Measurements from ENCODE around the gene GRID1.

Gene GRID1

DNA sequence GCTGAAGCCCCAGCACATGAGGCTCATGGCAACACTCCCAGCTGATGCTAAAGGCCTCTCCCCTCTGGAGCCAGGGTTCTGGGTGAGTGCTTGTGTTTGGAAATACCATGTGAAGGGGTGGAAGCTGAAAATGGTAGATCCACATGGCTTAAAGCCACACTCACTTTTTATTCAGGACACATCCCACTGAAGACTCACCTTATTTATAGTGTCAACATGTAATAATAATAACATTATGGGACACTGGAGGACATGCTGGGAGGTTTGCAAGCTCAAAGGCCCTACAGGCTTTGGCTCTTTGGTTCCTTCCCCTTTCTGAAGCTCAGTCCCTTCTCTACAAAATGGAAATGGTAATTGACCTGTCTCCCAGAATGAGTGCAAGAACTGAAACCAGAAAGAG lies 318.0 kb downstream of the GRID1 start:
- TF ChIP-seq, protein P1, sequence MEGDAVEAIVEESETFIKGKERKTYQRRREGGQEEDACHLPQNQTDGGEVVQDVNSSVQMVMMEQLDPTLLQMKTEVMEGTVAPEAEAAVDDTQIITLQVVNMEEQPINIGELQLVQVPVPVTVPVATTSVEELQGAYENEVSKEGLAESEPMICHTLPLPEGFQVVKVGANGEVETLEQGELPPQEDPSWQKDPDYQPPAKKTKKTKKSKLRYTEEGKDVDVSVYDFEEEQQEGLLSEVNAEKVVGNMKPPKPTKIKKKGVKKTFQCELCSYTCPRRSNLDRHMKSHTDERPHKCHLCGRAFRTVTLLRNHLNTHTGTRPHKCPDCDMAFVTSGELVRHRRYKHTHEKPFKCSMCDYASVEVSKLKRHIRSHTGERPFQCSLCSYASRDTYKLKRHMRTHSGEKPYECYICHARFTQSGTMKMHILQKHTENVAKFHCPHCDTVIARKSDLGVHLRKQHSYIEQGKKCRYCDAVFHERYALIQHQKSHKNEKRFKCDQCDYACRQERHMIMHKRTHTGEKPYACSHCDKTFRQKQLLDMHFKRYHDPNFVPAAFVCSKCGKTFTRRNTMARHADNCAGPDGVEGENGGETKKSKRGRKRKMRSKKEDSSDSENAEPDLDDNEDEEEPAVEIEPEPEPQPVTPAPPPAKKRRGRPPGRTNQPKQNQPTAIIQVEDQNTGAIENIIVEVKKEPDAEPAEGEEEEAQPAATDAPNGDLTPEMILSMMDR (IDR thresholded peaks at IDR 0.05; ENCODE audit: control insufficient read depth, extremely low read depth, insufficient read depth): no peak
- no peak overlapping the region for H3K4me3 ChIP-seq (ENCODE audit: low read depth, low read length)
- no peak for DNase-seq (ENCODE audit: low read depth)

DNA sequence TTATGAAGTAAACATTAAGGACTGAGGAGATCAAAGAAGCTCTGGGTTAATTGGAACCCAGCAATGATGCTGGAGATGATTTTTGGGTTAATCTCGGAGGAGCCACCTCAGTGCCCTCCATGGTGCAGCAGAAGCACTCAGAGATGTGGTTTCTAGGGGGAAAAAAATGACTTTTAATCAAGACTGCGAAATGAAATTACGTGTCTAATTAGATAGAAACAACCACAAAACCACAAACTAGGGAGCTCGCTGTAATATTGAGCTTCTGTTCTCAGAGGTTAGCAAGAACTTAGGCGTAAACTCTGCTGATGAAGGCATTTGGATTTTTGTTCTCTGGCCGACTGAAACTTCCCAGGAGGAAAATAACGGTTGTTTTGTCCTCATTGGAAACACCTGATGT lies 319.0 kb downstream of the GRID1 start:
- H3K4me3 ChIP-seq (ENCODE audit: low read depth, low read length): no peak overlapping the region
- DNase-seq (ENCODE audit: low read depth): no peak
- TF ChIP-seq, protein P1 (IDR thresholded peaks at IDR 0.05; ENCODE audit: control insufficient read depth, extremely low read depth, insufficient read depth): no peak

DNA sequence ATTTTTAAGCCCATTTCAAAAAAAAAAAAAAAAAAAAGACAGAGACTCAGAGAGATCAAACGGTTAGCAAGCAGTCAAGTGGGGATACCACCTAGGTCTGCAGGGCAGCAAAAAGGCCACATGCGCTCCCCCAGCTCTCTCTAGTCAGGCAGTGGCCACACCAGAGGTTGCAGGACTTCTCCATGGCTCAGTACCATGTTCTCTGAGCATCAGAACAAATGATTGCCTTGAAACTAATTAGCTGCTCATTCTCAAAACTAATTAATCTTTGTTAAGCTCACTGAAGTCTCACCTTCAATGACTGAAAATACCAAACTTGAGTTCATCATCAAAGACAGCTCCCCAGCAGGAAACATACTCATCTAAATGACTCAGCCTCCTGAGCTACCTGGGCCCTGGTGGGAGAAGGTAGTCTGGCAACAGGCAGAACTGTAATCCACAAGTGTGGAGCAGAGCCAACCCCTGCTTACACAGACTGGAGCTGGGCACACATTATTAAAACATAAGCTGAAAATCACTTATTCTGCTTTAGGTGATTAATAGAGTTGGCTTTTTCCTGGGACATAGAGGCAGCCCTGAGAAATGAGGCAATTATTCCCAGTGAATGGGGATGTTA lies 319.6 kb downstream of the GRID1 start:
- DNase-seq (ENCODE audit: low read depth): no peak
- TF ChIP-seq, protein P1 (IDR thresholded peaks at IDR 0.05; ENCODE audit: control insufficient read depth, extremely low read depth, insufficient read depth): no peak
- no peak overlapping the region for H3K4me3 ChIP-seq (ENCODE audit: low read depth, low read length)

DNA sequence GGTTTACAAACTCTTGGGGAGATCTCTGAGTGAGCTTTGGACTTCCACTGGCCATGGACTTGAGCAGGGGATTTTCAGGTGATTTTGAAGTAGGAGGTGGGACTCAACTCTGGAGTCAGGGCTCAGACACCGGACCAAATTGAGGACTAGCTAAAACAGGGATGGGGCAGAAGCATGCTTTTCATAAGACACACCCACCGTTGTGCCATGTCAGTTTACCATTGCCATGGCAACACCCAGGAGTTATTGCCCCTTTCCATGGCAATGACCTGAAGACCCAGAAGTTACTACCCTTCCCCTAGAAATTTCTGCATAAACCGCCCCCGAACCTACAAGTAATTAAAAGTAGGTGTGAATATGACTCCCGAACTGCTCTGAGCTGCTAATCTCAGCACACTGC lies 320.7 kb downstream of the GRID1 start:
- TF ChIP-seq, protein P1 (IDR thresholded peaks at IDR 0.05; ENCODE audit: control insufficient read depth, extremely low read depth, insufficient read depth): no peak
- DNase-seq (ENCODE audit: low read depth): no peak

DNA sequence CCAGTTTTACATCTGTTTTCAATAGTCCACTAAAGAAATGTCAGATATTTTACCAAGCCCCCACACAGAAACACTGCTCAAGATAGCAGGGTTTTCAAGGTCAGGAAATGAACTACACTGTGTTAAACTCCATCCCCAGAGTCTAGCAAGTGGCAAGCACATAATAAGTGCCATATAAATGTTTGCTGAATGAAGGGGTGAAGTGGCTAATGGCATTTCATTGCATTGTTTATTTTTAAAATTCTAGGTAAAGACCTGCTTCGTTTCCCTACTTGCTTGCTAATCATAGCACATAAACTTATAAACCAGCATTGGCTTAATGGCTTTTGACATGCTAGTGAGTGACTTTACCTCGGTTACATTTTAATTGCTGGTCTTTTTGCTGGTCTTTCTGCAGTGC lies 322.6 kb downstream of the GRID1 start:
- DNase-seq (ENCODE audit: low read depth): no peak
- TF ChIP-seq, protein P1 (IDR thresholded peaks at IDR 0.05; ENCODE audit: control insufficient read depth, extremely low read depth, insufficient read depth): no peak
- H3K4me3 ChIP-seq (ENCODE audit: low read depth, low read length): no peak overlapping the region

More for the DNA sequence above, 320.7 kb downstream of the GRID1 start:
- H3K4me3 ChIP-seq (ENCODE audit: low read depth, low read length): no peak overlapping the region

DNA sequence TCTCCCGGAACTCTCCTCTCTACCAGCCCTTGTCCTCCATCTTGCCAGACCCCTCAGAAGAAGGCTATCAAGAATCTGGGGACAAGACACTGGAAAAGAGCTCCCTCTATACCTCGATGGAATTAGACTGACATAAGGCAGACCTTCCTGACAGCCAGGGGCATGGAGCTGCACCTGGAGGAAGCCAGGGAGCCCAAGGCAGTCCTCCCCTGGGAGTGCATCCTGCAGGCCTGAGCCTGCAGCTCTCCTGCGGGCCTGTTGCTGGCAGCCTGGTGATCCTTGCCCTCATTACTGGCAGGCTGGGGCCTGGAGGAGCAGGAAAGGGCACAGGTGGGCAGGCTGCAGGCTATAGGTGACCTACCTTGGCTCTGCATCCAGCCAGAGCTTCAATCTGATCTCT lies 323.4 kb downstream of the GRID1 start:
- TF ChIP-seq, protein P1 (IDR thresholded peaks at IDR 0.05; ENCODE audit: control insufficient read depth, extremely low read depth, insufficient read depth): no peak
- H3K4me3 ChIP-seq (ENCODE audit: low read depth, low read length): no peak overlapping the region
- no peak for DNase-seq (ENCODE audit: low read depth)

DNA sequence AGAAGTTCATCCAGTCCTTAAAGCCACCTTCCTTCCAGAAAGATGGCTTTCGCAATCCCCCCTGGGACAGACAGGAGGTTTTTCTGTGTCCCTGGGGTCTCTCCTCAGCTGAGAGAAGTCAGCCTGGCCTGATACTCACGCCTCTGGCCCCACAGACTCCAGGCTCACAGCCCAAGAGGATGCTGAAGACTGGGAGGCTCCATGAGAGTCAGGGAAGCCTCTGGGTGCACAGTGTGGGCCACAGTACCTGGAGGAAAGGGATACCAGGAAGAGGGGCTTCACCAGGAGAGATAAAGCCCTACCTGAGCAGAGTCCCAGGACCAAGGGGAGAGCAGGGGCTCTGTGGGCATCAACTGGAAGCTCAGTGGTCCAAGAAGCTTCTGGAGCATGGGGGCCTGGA lies 324.4 kb downstream of the GRID1 start:
- TF ChIP-seq, protein P1 (IDR thresholded peaks at IDR 0.05; ENCODE audit: control insufficient read depth, extremely low read depth, insufficient read depth): no peak
- DNase-seq (ENCODE audit: low read depth): no peak
- H3K4me3 ChIP-seq (ENCODE audit: low read depth, low read length): no peak overlapping the region
